ENCODE data around the gene TRIM37. TPM values are rescaled to one million over a fixed set of nuclear protein-coding genes. Genes with fewer than 3 reads are reported as not detected.

The TRIM37 gene
- total RNA-seq, 1 donor from 2014 or later: 39.0 TPM

GRCh38 chr17:58970609-58971450 lies 135.8 kb downstream of the TRIM37 start:
- H3K27ac Mint-ChIP-seq (ENCODE audit: unreplicated experiment): peak overlapping the region; percentile 91
- H3K4me3 Mint-ChIP-seq: no peak overlapping the region
- TF ChIP-seq CTCF (conservative IDR thresholded peaks at IDR 0.05): no peak

GRCh38 chr17:58969612-58970011 lies 137.1 kb downstream of the TRIM37 start:
- DNase-seq (ENCODE audit: low read depth, low spot score): no peak
- H3K9me3 Mint-ChIP-seq: no peaks in the 10 kb centered on the region
- no peak for TF ChIP-seq CTCF (conservative IDR thresholded peaks at IDR 0.05)
- H3K27me3 Mint-ChIP-seq (ENCODE audit: low read depth): no peaks in the 10 kb centered on the region
- no peak overlapping the region for H3K27ac Mint-ChIP-seq (ENCODE audit: unreplicated experiment)
- H3K36me3 Mint-ChIP-seq (ENCODE audit: low read depth): no peaks in the 10 kb centered on the region
- peaks cover 30% of the 10 kb centered on the region for H3K4me1 Mint-ChIP-seq
- no peak overlapping the region for H3K4me3 Mint-ChIP-seq

More at GRCh38 chr17:58970609-58971450, 135.8 kb downstream of the TRIM37 start:
- Mint-ChIP-seq H3K27me3 (ENCODE audit: low read depth) (no peaks in the 10 kb centered on the region), H3K36me3 (ENCODE audit: low read depth) (no peaks in the 10 kb centered on the region), H3K9me3 (no peaks in the 10 kb centered on the region), H3K4me1 (peaks cover 30% of the 10 kb centered on the region)
- DNase-seq (ENCODE audit: low read depth, low spot score): no peak

GRCh38 chr17:58969156-58969555 lies 137.5 kb downstream of the TRIM37 start:
- no peaks in the 10 kb centered on the region for H3K9me3 Mint-ChIP-seq
- no peak for TF ChIP-seq CTCF (conservative IDR thresholded peaks at IDR 0.05)
- H3K27ac Mint-ChIP-seq (ENCODE audit: unreplicated experiment): no peak overlapping the region
- no peaks in the 10 kb centered on the region for H3K27me3 Mint-ChIP-seq (ENCODE audit: low read depth)
- H3K4me3 Mint-ChIP-seq: no peak overlapping the region
- no peaks in the 10 kb centered on the region for H3K36me3 Mint-ChIP-seq (ENCODE audit: low read depth)
- no peak for DNase-seq (ENCODE audit: low read depth, low spot score)
- peaks cover 30% of the 10 kb centered on the region for H3K4me1 Mint-ChIP-seq

GRCh38 chr17:58968426-58969061 lies 138.1 kb downstream of the TRIM37 start:
- Mint-ChIP-seq H3K27me3 (ENCODE audit: low read depth) (no peaks in the 10 kb centered on the region), H3K9me3 (no peaks in the 10 kb centered on the region), H3K36me3 (ENCODE audit: low read depth) (no peaks in the 10 kb centered on the region), H3K27ac (ENCODE audit: unreplicated experiment) (no peak overlapping the region), H3K4me3 (no peak overlapping the region), H3K4me1 (peaks cover 30% of the 10 kb centered on the region)
- no peak for DNase-seq (ENCODE audit: low read depth, low spot score)
- TF ChIP-seq CTCF (conservative IDR thresholded peaks at IDR 0.05): no peak

- H3K27me3 Mint-ChIP-seq (ENCODE audit: low read depth): no peaks in the 10 kb centered on the region
- no peak for TF ChIP-seq CTCF (conservative IDR thresholded peaks at IDR 0.05)
- H3K27ac Mint-ChIP-seq (ENCODE audit: unreplicated experiment): no peak overlapping the region
- H3K4me3 Mint-ChIP-seq: no peak overlapping the region
- no peak for DNase-seq (ENCODE audit: low read depth, low spot score)
- peaks cover 29% of the 10 kb centered on the region for H3K4me1 Mint-ChIP-seq
- no peaks in the 10 kb centered on the region for H3K9me3 Mint-ChIP-seq
- H3K36me3 Mint-ChIP-seq (ENCODE audit: low read depth): no peaks in the 10 kb centered on the region
These were observed 140.5 kb downstream of the TRIM37 start for GRCh38 chr17:58966208-58966607.
